ENCODE measurements around the gene RPL7A. TPM values are rescaled to one million over a fixed set of nuclear protein-coding genes. Genes with fewer than 3 reads are reported as not detected.

The RPL7A gene
- 3,185 to 3,532 TPM (median 3,382 TPM) in 5 replicates for total RNA-seq (2022; extraction: Qiagen RNA extraction)

GRCh38 chr9:133347985-133348717, at the start of gene RPL7A, which contains the start of gene MED22:
TSS of gene RPL7A (plus strand) at chr9:133348218. CDS start at chr9:133348244, 26 bp downstream.
TSS of gene MED22 (minus strand) at chr9:133348131. CDS start at chr9:133346662, 1,469 bp downstream.

GRCh38 chr9:133335924-133336811, 11.8 kb upstream of the RPL7A start, which contains the start of gene SURF6:
TSS of gene SURF6 (minus strand) at chr9:133336188. CDS start at chr9:133336132, 56 bp downstream.

GRCh38 chr9:133356391-133357091, 8.5 kb downstream of the RPL7A start, which contains the start of the genes SURF1 and SURF2:
TSS of gene SURF1 (minus strand) at chr9:133356487. CDS start at chr9:133356453, 34 bp downstream.
TSS of gene SURF2 (plus strand) at chr9:133356550. CDS start at chr9:133356593, 43 bp downstream.

GRCh38 chr9:133375724-133376654, 28.0 kb downstream of the RPL7A start, which contains the start of the genes STKLD1 and SURF4:
TSS of gene STKLD1 (plus strand) at chr9:133376366. CDS start at chr9:133376474, 108 bp downstream.
TSS of gene SURF4 (minus strand) at chr9:133376060. CDS start at chr9:133375969, 91 bp downstream.

Other genes starting within 250 kb of the RPL7A start
- gene RALGDS, start 227.0 kb upstream of the RPL7A start, total RNA-seq (2022; extraction: Qiagen RNA extraction), result 23.7 to 27.9 TPM (median 25.9 TPM) in 5 replicates
- gene GBGT1, start 184.3 kb upstream of the RPL7A start, total RNA-seq (2022; extraction: Qiagen RNA extraction), result 1.5 to 2.5 TPM (median 1.7 TPM) in 5 replicates
- gene OBP2B, start 139.0 kb upstream of the RPL7A start, total RNA-seq (2022; extraction: Qiagen RNA extraction), result not detected in 5 replicates
- gene ABO, start 73.0 kb upstream of the RPL7A start, total RNA-seq (2022; extraction: Qiagen RNA extraction), result not detected in 5 replicates
- gene SURF6, start 12.0 kb upstream of the RPL7A start, total RNA-seq (2022; extraction: Qiagen RNA extraction), result 21.5 to 29.5 TPM (median 24.1 TPM) in 5 replicates
- 24.5 to 31.5 TPM (median 29.3 TPM) in 5 replicates for gene MED22, start 87 bp upstream of the RPL7A start, total RNA-seq (2022; extraction: Qiagen RNA extraction)
- 33.4 to 49.3 TPM (median 45.1 TPM) in 5 replicates for gene SURF1, start 8.3 kb downstream of the RPL7A start, total RNA-seq (2022; extraction: Qiagen RNA extraction)
- gene SURF2, start 8.3 kb downstream of the RPL7A start, total RNA-seq (2022; extraction: Qiagen RNA extraction), result 37.7 to 50.1 TPM (median 45.7 TPM) in 5 replicates
- 193 to 208 TPM (median 196 TPM) in 5 replicates for gene SURF4, start 27.8 kb downstream of the RPL7A start, total RNA-seq (2022; extraction: Qiagen RNA extraction)
- gene STKLD1, start 28.1 kb downstream of the RPL7A start, total RNA-seq (2022; extraction: Qiagen RNA extraction), result 0.53 to 1.2 TPM (median 0.81 TPM) in 5 replicates
- gene REXO4, start 69.8 kb downstream of the RPL7A start, total RNA-seq (2022; extraction: Qiagen RNA extraction), result 32.4 to 36.5 TPM (median 32.9 TPM) in 5 replicates
- gene ADAMTS13, start 74.1 kb downstream of the RPL7A start, total RNA-seq (2022; extraction: Qiagen RNA extraction), result 0.51 to 0.73 TPM (median 0.56 TPM) in 5 replicates
- 3.9 to 5.2 TPM (median 4.4 TPM) in 5 replicates for gene CACFD1, start 111.8 kb downstream of the RPL7A start, total RNA-seq (2022; extraction: Qiagen RNA extraction)
- gene SLC2A6, start 130.9 kb downstream of the RPL7A start, total RNA-seq (2022; extraction: Qiagen RNA extraction), result 16.7 to 23.1 TPM (median 19.9 TPM) in 5 replicates
- gene MYMK, start 176.7 kb downstream of the RPL7A start, total RNA-seq (2022; extraction: Qiagen RNA extraction), result not detected in 5 replicates
- not detected in 5 replicates for gene ADAMTSL2, start 186.5 kb downstream of the RPL7A start, total RNA-seq (2022; extraction: Qiagen RNA extraction)